ENCODE measurements around the gene ZNF101.
A peak's percentile ranks its signal among the peaks of the same experiment; 100 is the strongest.
"Not testable (repeated sequence)": the region's sequence is repeated elsewhere in the genome, so short reads cannot be mapped to it uniquely, and the experiment has no call there.

ZNF101 gene

GRCh38 chr19:19661675-19662251 lies 6.9 kb upstream of the ZNF101 start:
- peak overlapping the region; percentile 91 for H3K4me3 ChIP-seq (replicated peaks; ENCODE audit: low read depth, low read length)
- no peak for DNase-seq (ENCODE audit: extremely low read depth, low read depth)
- no peak for TF ChIP-seq CTCF (IDR thresholded peaks at IDR 0.05; ENCODE audit: low read depth, low read length, missing control alignments)

GRCh38 chr19:19662344-19662743 lies 6.3 kb upstream of the ZNF101 start:
- TF ChIP-seq CTCF (IDR thresholded peaks at IDR 0.05; ENCODE audit: low read depth, low read length, missing control alignments) = no peak
- DNase-seq (ENCODE audit: extremely low read depth, low read depth) = no peak
- H3K4me3 ChIP-seq (replicated peaks; ENCODE audit: low read depth, low read length) = peak overlapping the region; percentile 91

GRCh38 chr19:19662871-19663255 lies 5.8 kb upstream of the ZNF101 start:
- peak overlapping the region; percentile 91 for H3K4me3 ChIP-seq (replicated peaks; ENCODE audit: low read depth, low read length)
- no peak for DNase-seq (ENCODE audit: extremely low read depth, low read depth)
- TF ChIP-seq CTCF (IDR thresholded peaks at IDR 0.05; ENCODE audit: low read depth, low read length, missing control alignments) = no peak

GRCh38 chr19:19663256-19664120 lies 5.2 kb upstream of the ZNF101 start, which contains the start of gene ATP13A1:
Gene ATP13A1, minus strand, starts transcription at chr19:19663676. Its CDS starts 10 bp downstream, at chr19:19663666.
- DNase-seq (ENCODE audit: extremely low read depth, low read depth) = peak; percentile 81
- no peak for TF ChIP-seq CTCF (IDR thresholded peaks at IDR 0.05; ENCODE audit: low read depth, low read length, missing control alignments)
- peak within 1 kb of the TSS; percentile 91 for H3K4me3 ChIP-seq (replicated peaks; ENCODE audit: low read depth, low read length)

GRCh38 chr19:19665420-19665948 lies 3.2 kb upstream of the ZNF101 start:
- not testable (repeated sequence) for H3K4me3 ChIP-seq (replicated peaks; ENCODE audit: low read depth, low read length); DNase-seq (ENCODE audit: extremely low read depth, low read depth)

- TF ChIP-seq CTCF (IDR thresholded peaks at IDR 0.05; ENCODE audit: low read depth, low read length, missing control alignments) = no peak
- H3K4me3 ChIP-seq (replicated peaks; ENCODE audit: low read depth, low read length) = peak overlapping the region; percentile 56
- no peak for DNase-seq (ENCODE audit: extremely low read depth, low read depth)
Observed at GRCh38 chr19:19670070-19670551, 1.5 kb downstream of the ZNF101 start.

GRCh38 chr19:19672816-19673215 lies 4.2 kb downstream of the ZNF101 start:
- no peak for DNase-seq (ENCODE audit: extremely low read depth, low read depth)
- no peak for TF ChIP-seq CTCF (IDR thresholded peaks at IDR 0.05; ENCODE audit: low read depth, low read length, missing control alignments)
- H3K4me3 ChIP-seq (replicated peaks; ENCODE audit: low read depth, low read length) = no peak overlapping the region
